Heart right ventricle (tissue), 16 donors: ENCODE measurements around the gene LRRFIP2. TPM values are rescaled to one million over a fixed set of nuclear protein-coding genes. Genes with fewer than 3 reads are reported as not detected.
A peak's percentile ranks its signal among the peaks of the same experiment; 100 is the strongest.

Experiments used
- ATAC-seq, 8 donors: fragments of 200-7000 bp; cut with Tn5 transposase; one replicate each; pipeline ENCODE4 v1.9.1; 2020; ENCODE audit warnings: mild to moderate bottlenecking in 8 of 8, moderate library complexity in 8 of 8, moderate number of reproducible peaks in 1 of 8
- DNase-seq, 2 donors: peaks; one replicate each; pipeline ENCODE4 v3.0.0-alpha.2; 2020
- H3K27ac ChIP-seq, 10 donors: fragments of 200-600 bp; sonication (generic) in 2 of 10; one replicate each; pipeline versions ENCODE4 v1.5.0 to v1.8.0; 2020 to 2022; ENCODE audit warnings: mild to moderate bottlenecking in 3 of 10
- H3K27me3 ChIP-seq, 7 donors: fragments of 200-600 bp; one replicate each; pipeline ENCODE4 v1.8.0; 2021 to 2022; ENCODE audit warnings: mild to moderate bottlenecking in 2 of 7
- H3K36me3 ChIP-seq, 9 donors: fragments of 200-600 bp; sonication (generic) in 1 of 9; one replicate each; pipeline versions ENCODE4 v1.5.0 to v1.8.0; 2020 to 2022; ENCODE audit warnings: mild to moderate bottlenecking in 2 of 9
- H3K4me1 ChIP-seq, 9 donors: fragments of 200-600 bp; sonication (generic) in 1 of 9; one replicate each; pipeline versions ENCODE4 v1.5.0 to v1.8.0; 2020 to 2022; ENCODE audit warnings: mild to moderate bottlenecking in 4 of 9
- H3K4me3 ChIP-seq, 10 donors: fragments of 200-600 bp; sonication (generic) in 2 of 10; one replicate each; pipeline versions ENCODE4 v1.5.0 to v1.8.0; 2020 to 2022; ENCODE audit warnings: mild to moderate bottlenecking in 7 of 10, moderate library complexity in 2 of 10
- H3K9me3 ChIP-seq, 11 donors: fragments of 200-600 bp in 10 of 11; sonication (generic) in 2 of 11; one replicate each; pipeline versions ENCODE4 v1.5.0 to v1.8.0; 2013 to 2022; ENCODE audit warnings: mild to moderate bottlenecking in 2 of 11, control low read depth in 1 of 11, moderate library complexity in 1 of 11
- CTCF ChIP-seq, 9 donors: fragments of 200-600 bp; sonication (generic) in 2 of 9; IDR thresholded peaks; one replicate each; pipeline versions ENCODE4 v1.5.0 to v1.8.0; 2021 to 2022; ENCODE audit warnings: antibody characterized with exemption in 9 of 9, mild to moderate bottlenecking in 5 of 9, moderate library complexity in 1 of 9
- WGBS, 2 donors: extraction: QIAGEN DNeasy Blood & Tissue Kit; methylation state at CpG; one replicate each; pipeline ENCODE4 v1.1.7; 2013; ENCODE audit warnings: inconsistent platforms in 1 of 2; 5-methylcytosine and 5-hydroxymethylcytosine counted together
- intact Hi-C, 10 donors: fragments of 100-400 bp; cut with DNase I; formaldehyde crosslinking; loops; one replicate each; pipeline versions ENCODE4 v1.11.1 to v1.14.2; 2022
- polyA plus RNA-seq, 2 donors: library from polyadenylated mRNA; stranded (reverse); fragments of 200-250 nt; gene quantifications; one replicate each; pipeline ENCODE4 v1.2.3, GENCODE V29; 2013
- total RNA-seq, 10 donors: library from RNA; stranded (reverse); fragmentation: NEBNext Ultra II Directional in 3 of 10; extraction: Animal tissue kit (Norgen Biotek cat#: 25700) in 3 of 10; gene quantifications; one replicate each; pipeline versions ENCODE4 v1.2.1 to v1.2.4, GENCODE V29; 2021 to 2023
- donor health status: Arrhythmogenic right ventricular cardiomyopathy.
- donor health status: ischemic (EF 13 %, LVEDD 7.1; RV severe dilation, severe dysfunction).
- donor health status: healthy with polysubstance abuse.
- donor health status: DM: no; HTN: yes; CAD: no.
- donor health status: DM: no; HTN: no; CAD: no.
- donor health status: ischemic (EF 25% LVEDD 6.9; RV normal size, moderate dysfunction).
- donor health status: ischemic (EF 25% LVEDD 5.7; RV mildly dilated, moderate dysfunction).
- donor health status: healthy.
- donor health status: DM: yes; HTN: yes; CAD: no.
- donor health status: Ischemic cardiomyopathy.
- donor health status: ischemic (EF 35%, LVEDD 5.7; RV mildly dilated, moderate dysfunction).
- donor health status: nonischemic (EF 11% LVEDD 7.7; RV severe dilation, severe dysfunction).
- donor health status: DM: yes; HTN: yes; CAD: no.
- donor health status: PGD.
- donor health status: ischemic (EF 29% LVEDD 5.4; RV normal size, mild dysfunction).
- donor health status: nonischemic (EF 23%, LVEDD 6.1; RV moderate dilation, normal function).

The LRRFIP2 gene
- total and polyA plus RNA-seq, 12 donors, result 63.2 to 199 (median 127) TPM

DNA sequence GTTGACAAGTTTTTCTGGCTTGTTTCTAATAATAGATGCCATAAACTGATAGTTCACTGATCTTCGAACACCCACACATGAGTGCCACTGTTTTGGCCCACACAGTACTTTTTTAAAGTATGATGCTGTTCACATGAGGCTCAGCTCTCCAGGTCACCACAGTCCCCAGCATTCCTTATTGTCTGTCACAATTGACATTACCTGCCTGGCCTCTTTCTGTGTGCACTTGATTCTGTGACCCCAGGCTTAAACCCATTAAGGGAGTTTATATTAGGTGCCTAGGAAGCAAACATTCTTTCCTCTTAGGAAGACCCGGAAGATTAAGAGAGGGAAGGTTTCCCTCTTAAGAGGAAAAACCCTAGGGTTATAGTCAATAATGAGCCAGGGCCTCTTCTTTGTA is 24.2 kb upstream of the LRRFIP2 start:
- Histone ChIP-seq H3K27ac (no peak overlapping the region), H3K36me3 (no peaks in the 10 kb centered on the region), H3K4me3 (no peak overlapping the region), H3K4me1 (peaks cover 0 to 10% (median 0%) of the 10 kb centered on the region in 9 donors), H3K27me3 (no peaks in the 10 kb centered on the region), H3K9me3 (no peaks in the 10 kb centered on the region)
- no peak for DNase-seq
- TF ChIP-seq CTCF (IDR thresholded peaks at IDR 0.05), result no peak
- 78 to 80% methylated on average over 2 of the region's 2 CpGs for WGBS, 2 donors
- intact Hi-C loops, result no loop called here
- ATAC-seq, result no peak

DNA sequence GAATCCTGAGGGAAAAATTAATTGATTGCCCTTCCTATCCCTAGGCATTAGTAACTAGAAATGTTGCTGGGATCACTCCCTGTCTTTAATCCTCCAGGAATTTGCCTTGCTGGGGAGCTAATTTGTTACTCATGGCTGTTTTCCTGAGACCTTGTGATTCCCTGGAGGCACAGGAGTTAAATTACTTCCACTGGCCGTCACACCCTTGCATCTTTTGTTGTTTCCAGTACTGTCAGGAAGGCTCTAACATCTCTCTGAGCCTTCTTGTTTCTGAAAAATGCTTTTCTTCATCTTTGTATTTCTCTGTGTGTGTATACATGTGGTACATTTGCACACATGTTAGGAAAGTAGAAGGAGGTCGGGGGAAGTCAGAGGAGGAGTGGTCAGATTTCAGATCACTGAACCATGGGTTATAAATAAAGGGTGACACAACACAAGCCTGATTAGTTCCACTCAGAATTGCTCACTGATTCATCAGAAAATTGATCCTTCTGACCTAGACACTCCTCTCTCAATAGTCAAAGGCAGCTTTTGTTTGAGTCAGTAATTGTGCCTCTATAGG is 23.5 kb upstream of the LRRFIP2 start:
- Histone ChIP-seq H3K4me1 (peaks cover 0 to 10% (median 0%) of the 10 kb centered on the region in 9 donors), H3K4me3 (no peak overlapping the region), H3K9me3 (no peaks in the 10 kb centered on the region), H3K36me3 (no peaks in the 10 kb centered on the region), H3K27ac (no peak overlapping the region), H3K27me3 (no peaks in the 10 kb centered on the region)
- no peak for DNase-seq
- ATAC-seq, result peak in 1 of 8 donors; percentile 46
- whole genome bisulfite sequencing, 2 donors, result 58% methylated on average over 2 of the region's 2 CpGs
- no peak for TF ChIP-seq CTCF (IDR thresholded peaks at IDR 0.05)
- intact Hi-C loops, result no loop called here

DNA sequence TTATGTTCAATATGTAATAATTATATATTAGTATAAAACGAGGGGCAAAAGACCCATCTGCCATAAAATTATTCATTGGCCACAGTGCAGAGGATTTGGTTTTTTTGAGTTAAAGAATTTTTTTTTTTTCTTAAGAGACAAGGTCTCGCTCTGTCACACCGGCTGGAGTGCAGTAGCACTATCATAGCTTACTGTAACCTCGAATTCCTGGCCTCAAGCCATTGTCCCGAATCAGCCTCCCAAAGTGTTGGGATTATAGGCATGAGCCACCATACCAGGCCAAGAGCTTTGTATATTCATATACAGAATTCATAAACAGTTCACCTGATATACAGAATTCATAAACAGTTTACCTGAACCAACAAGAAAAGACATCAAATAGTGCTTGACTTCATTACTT is 20.2 kb upstream of the LRRFIP2 start:
- ATAC-seq, result peak in 1 of 8 donors; percentile 49
- no peak overlapping the region for H3K4me3 ChIP-seq

GRCh38 chr3:37190667-37191066 is 16.3 kb upstream of the LRRFIP2 start:
- Histone ChIP-seq H3K36me3 (no peaks in the 10 kb centered on the region), H3K27me3 (no peaks in the 10 kb centered on the region), H3K4me3 (no peak overlapping the region), H3K27ac (no peak overlapping the region), H3K4me1 (no peaks in the 10 kb centered on the region), H3K9me3 (no peaks in the 10 kb centered on the region)
- intact Hi-C loops, result no loop called here
- DNase-seq (no peak), ATAC-seq (no peak)
- TF ChIP-seq CTCF (IDR thresholded peaks at IDR 0.05), result no peak
- 57 to 73% methylated on average over 1 of the region's 1 CpG for WGBS, 2 donors

More for the DNA sequence above, 20.2 kb upstream of the LRRFIP2 start:
- TF ChIP-seq CTCF (IDR thresholded peaks at IDR 0.05), result no peak
- WGBS, 2 donors, result 74 to 76% methylated on average over 5 of the region's 5 CpGs
- peaks cover 0 to 6% (median 0%) of the 10 kb centered on the region in 9 donors for H3K4me1 ChIP-seq
- H3K27ac ChIP-seq, result no peak overlapping the region
- DNase-seq, result no peak
- no peaks in the 10 kb centered on the region for H3K36me3 ChIP-seq
- no peaks in the 10 kb centered on the region for H3K9me3 ChIP-seq
- intact Hi-C loops, result no loop called here
- no peaks in the 10 kb centered on the region for H3K27me3 ChIP-seq
